HL-60/S4 treated with phorbol 12-myristate 13-acetate at 8.2 ng/mL for 4 days and 3 days (cell line): ENCODE measurements around the gene TMEM135.
"Not testable (repeated sequence)": the region's sequence is repeated elsewhere in the genome, so short reads cannot be mapped to it uniquely, and the experiment has no call there.

Experiments
- in situ Hi-C: fragments of 300-500 bp; cut with MboI; formaldehyde crosslinking; loops from 2 replicates; pipeline ENCODE4 v1.15.0; 2022; ENCODE audit warnings: low sequenced_read_pairs

TMEM135 gene

DNA sequence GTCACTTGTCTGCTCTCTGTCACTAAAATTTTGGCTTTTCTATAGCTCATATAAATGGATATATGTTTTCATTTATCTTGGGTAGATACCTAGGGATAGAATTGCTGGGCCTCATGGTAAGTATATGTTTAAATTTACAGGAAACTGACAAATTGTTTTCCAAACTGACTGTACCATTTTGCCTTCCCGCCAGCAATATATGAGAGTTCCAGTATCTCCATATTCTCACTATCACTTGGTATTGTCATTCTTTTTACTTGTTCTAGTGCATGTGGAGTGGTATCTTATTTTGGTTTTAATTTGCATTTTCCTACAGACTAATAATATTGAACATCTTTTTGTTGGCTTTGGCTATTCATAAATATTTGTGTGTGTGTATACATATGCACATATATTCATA lies 101.7 kb downstream of the TMEM135 start:
- in situ Hi-C loops, result no loop called here

DNA sequence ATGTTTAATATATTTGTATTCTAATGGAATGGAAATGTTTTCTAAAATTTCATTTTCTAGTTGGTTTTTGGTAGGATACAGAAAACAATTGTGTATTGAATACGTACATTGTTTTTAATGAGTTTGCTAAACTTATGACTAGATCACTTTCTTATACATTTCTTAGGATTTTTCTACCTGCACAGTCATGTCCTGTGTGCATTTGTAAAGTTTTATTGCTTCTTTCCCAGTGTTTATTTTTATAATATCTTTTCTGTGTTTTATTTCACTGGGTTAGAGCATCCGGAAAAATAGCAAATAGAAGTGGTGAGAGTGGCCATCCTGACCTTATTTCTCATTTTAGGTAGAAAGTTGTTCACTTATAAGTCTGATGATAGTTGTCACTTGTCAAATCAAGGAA lies 103.6 kb downstream of the TMEM135 start:
- in situ Hi-C loops, result no loop called here

DNA sequence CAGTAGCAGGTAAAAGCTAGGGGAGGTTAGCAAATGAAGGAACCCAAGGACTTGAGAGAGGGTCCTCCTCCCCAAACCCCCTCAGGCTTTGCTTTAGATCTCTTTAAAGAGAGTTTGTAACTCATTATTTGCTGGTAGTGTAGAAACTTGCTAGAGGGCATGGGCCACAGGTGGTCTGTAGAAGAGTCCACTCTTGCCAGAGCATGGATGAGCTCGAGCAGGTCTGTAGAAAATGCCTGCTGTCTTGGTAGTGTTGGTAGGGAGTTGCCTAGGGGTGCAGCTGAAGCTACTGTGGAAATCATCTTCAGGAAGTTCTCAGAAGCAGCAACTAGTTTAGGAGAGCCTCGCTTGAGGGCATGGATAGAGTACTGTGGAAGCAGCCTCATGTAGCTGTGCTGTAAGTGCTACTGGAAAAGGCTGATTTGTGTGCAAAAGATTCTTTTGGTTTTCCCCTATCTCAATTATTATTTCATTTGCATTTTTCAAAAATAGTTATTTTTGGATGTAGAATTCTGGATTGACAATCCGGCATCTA lies 104.3 kb downstream of the TMEM135 start:
- in situ Hi-C loops, result no loop called here

DNA sequence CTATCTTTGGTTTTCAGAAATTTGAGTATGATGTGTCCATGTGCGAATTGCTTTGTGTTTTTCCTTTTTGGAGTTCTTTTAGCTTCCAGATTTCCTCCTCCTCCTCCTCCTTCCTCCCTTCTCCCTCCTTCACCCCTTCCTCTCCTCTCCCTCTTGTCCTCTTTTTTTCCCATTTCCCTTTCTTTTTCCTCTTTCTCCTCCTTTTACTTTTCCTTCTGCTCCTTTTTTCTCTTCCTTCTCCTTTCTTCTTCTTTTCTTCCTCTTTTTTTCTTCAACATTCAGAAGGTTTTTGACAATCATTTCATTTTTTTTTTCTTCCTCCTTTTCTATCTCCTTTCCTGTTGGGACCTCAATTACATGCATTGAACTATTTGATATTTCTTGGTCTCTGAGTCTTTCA lies 104.9 kb downstream of the TMEM135 start:
- in situ Hi-C loops, result no loop called here

DNA sequence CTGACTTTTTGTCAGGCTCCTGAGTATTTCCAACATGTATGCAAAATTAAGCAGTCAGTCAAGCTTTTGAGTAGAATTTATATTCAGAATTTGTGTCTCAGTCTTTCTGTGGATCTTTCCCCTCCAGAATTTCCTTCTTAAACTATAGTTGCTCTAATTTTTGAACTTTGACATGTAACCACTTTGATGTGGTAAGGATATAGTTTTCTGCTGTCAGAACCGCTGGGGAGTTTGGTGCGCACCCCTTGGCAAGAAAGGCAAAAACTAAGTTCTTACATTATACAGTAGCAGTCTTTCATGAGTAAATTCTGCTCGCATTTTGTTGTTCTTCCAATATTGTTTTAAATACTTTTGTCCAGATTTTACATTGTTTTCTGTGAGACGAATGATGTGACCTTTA lies 105.9 kb downstream of the TMEM135 start:
- in situ Hi-C loops, result no loop called here

DNA sequence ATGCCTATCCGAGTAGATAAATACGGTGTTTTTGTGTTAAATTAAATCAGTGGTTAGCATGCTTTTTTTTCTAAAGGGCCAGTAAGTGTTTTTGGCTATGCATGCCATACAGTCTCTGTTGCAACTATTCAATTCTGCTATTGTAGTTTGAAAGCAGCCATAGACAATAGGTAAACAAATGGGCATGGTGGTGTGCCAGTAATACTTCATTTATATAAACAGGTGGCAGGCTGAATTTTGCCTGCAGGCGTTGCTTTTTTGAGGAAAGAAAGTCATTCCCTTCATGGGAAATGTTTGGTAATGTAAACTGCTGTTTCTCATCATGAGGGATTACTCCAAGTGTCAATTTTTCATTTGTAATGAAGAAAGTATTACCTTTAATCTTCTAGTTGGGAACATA lies 106.5 kb downstream of the TMEM135 start:
- in situ Hi-C loops, result no loop called here

DNA sequence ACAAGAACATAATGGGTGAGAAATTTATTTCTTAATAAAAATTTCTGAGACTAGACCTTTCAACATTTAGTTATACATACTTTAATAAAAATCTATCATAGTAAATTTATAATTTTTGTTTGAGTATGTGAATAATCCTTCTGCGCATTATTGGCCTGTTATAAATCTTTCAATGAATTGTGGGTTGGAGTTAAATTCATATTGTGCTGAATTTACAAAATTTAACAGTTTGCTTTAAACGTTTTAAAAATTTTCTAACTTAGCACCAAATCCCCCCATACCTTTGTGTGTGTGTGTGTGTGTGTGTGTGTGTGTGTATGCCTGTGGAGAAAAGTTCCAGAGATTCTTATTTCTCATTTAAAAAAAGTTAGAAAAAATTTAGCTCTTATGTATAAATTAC lies 111.0 kb downstream of the TMEM135 start:
- in situ Hi-C loops, result no loop called here

DNA sequence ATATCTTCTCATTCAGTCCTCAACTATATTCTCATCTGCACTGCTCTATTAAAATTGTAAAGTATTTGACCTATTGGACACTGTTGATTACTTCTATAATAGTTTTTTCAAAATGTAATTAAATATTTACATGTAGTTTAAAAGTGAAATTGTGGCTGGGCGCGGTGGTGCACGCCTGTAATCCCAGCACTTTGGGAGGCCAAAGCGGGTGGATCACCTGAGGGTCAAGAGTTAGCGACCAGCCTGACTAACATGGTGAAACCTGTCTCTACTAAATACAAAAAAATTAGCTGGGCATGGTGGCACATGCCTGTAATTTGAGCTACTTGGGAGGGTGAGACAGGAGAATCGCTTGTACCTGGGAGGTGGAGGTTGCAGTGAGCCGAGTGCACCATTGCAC lies 112.0 kb downstream of the TMEM135 start:
- in situ Hi-C loops, result not testable (repeated sequence)

DNA sequence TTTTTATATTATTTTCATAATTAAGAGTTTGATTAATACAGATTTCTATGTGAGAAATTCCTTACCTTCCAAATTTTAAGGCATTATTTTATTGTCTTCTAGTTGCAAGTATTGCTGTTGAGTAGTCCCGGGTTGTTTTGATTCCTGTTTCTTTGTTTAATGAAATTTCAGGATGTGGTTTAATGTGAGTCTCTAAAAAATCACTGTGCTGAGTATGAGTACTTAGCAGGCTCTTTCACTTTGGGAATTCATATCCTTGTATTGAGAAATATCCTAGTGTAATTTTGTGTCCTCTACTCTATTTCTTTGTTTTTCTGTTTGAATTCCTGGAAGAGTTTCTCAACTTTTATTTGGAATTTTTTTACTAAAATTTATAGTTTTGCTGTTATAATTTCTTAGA lies 113.2 kb downstream of the TMEM135 start:
- in situ Hi-C loops, result no loop called here

DNA sequence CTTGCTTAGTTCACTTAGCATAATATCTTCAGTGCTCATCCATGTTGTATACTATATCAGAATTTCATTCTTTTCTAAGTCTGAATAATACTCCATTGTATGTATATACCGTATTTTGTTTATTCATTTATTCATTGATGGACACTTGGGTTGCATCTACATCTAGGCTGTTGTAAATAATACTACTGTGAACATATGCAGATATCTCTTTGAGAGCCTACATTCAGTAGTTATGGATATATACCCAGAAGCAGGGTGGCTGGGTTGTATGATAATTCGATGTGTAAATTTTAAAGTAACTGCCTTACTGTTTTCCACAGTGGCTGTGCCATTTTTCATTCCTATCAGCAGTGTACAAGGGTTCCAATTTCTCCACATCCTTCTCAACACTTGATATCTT lies 116.5 kb downstream of the TMEM135 start:
- in situ Hi-C loops, result no loop called here

DNA sequence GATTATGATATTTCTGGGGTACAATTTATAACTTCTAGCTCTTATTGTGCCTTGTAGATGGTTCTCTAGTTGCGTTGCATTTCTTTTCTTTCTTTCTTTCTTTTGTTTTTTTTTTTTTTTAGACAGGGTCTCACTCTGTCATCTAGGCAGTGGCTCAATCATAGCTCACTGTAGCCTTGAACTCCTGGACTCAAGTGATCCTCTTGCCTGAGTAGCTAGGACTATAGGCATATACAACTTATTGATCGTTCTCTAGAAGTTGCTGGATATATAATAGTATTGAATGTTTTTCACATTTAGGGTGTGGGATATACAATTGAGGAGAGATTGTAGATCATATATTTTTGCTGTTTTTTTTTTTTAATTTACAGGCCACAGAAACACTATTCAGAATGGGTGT lies 119.2 kb downstream of the TMEM135 start:
- in situ Hi-C loops, result no loop called here

DNA sequence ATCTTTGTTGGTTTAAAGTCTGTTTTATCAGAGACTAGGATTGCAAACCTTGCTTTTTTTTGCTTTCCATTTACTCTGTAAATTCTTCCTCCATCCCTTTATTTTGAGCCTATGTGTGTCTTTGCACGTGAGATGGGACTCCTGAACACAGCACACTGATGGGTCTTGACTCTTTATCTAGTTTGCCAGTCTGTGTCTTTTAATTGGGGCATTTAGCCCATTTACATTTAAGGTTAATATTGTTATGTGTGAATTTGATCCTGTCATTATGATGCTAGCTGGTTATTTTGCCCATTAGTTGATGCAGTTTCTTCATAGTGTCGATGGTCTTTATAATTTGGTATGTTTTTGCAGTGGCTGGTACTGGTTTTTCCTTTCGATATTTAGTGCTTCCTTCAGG lies 131.3 kb downstream of the TMEM135 start:
- in situ Hi-C loops, result not testable (repeated sequence)

DNA sequence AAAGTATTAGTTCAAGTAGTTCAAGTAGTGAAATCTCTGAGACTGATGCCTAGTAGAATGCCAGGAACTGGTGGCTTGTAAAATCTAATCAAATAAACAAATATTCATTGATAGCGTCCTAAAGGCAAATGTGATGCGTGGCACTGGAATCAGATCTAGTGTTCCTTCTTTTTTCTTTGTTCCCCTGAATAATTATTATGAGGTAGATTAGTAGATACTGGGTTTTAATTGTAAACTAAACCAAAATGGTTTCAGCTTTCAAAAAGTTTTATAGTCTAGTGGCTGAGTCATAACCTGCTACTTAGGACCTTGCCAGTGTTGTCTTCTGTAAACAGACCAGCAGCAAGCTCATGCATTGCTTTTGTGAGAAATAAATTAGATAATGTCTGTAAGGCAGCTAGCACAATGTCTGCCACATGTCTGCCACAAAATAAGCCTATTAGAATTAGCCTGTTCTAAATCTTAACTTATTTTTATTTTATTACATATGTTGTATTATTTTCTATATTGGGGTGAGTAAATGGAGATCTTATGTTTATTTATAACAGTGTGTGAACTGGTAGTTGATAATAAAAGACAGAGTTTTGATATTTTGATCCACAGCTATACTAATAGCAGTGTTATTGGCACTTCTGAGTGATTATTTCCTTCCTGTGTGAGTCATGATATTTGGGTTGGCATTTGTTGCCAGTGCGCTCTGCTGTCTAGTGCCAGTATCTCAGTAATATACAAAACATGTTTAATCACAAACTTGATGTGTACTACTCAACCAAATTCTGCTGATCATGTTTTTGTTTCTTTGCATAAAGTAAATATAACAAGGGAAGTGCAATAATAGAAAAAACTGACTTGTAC lies 135.7 kb downstream of the TMEM135 start:
- in situ Hi-C loops, result no loop called here

DNA sequence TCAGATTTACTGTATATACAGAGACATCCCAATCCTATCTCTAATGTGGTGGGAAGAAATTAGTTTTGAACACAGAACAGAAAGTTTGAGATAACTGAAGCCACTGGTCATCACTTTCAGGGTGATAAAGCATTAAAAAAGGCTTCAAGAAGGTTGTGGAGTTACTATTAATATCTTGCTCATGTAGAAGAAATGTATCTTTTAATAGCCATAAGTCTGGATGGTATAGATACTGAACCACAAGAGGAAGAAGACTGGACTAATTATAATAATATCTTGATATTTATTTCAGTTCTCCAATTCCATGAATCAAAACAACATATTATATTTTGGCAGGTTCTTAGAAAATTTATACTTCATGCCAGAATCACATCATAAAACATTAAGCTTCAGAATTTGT lies 137.1 kb downstream of the TMEM135 start:
- in situ Hi-C loops, result no loop called here

DNA sequence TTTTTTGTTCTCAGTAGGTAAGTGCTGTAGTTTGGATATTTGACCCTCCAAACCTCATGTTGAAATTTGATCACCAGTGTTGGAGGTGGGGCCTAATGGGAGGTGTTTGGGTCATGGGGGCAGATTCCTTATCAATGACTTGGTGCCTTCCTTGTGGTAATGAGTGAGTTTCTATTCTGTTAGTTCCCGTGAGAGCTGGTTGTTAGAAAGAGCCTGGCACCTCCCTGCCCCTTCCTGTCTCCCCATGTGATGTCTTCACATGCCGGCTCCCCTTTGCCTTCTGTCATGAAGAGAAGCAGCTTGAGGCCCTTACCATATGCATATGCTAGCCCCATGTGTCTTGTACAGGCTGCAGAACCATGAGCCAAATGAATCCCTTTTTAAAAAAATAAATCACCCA lies 138.3 kb downstream of the TMEM135 start:
- in situ Hi-C loops, result no loop called here

DNA sequence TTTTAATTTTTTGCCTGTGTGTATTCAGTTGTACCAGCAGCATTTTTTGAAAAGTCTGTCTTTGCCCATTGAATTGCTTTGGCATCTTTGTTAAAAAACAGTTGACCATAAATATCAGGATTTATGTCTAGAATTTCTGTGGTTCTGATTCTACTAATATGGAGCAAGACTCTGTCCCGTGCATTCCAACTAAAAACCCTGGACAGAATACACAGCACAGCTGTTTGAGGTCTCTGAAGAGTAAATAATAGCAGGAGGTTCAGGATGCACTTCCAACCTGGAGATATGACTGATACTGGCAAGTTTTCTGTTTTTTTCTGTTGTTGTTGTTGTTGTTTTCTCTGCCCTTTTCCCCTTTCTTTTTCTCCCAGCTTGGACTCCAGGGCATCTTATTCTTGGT lies 141.9 kb downstream of the TMEM135 start:
- in situ Hi-C loops, result no loop called here

DNA sequence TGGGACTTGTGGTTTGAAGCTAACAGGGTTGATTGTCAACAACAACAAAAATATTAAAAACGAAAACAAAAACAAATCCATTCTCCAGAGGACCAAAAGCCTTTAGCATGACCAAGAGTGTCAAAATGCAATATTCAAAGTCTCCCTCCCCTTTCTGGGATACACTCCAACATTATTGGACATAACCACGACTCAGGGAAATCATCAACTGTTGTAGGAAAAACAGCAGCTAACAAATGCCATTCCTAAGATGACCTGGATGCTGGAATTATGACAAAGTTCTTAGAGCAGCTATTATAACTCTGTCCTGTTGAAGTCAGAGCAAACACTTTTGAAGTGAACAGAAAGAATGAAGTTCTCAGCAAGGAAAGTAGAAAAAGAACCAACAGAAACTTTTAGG lies 143.0 kb downstream of the TMEM135 start:
- in situ Hi-C loops, result no loop called here

DNA sequence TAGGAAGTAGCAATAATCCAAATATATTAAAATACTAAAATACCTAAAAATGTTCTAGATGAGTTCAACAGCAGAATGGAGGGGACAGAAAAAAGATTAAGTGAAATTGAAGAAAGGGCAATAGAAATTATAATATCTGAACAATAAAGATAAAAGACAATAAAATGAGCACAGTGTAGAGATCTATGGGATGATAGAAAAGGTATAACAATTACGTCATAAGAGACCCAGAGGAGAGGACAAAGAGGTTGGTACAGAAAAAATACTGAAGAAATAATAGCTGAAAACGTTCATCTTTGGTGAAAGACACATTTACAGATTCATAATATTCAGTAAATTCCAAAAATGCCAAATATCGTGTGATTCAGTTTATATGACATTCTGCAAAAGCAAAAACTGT lies 143.4 kb downstream of the TMEM135 start:
- in situ Hi-C loops, result no loop called here

DNA sequence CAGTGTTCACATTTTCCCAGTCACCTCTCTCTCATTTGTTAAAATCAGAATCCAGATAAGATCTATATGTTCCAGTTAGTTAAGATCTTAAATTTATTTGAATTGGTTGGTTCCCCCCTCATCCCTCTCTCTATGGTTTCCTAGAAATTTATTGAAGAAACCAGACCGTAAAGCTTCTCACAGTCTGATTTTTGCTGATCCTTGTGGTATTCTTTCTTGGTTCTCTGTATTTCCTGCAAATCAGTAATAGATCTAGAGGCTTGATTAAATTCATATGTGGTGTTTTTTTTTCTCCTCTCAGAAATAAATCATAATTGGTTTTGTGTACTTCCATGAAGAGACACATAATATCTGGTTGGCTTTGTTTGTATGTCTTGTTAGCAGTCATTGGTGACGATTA lies 147.5 kb downstream of the TMEM135 start:
- in situ Hi-C loops, result no loop called here

DNA sequence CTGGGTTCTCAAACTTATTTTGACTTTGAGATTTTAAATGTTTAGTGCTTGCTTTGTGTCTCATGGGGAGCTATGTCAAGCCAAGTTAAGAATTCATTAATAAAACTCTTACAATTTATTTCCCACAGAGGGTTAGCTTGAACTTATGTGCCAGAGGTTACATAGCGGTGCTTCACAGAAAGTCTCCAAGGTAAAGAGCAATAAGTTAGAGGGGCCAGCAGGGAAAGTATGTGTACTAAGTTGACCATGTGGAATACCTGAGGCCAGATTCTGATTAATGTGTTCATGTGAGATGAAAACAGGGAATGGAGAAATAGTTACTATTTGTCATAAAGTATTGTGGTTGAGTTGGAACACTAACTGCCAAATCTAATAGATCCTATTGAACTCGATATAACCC lies 149.3 kb downstream of the TMEM135 start:
- in situ Hi-C loops, result no loop called here

DNA sequence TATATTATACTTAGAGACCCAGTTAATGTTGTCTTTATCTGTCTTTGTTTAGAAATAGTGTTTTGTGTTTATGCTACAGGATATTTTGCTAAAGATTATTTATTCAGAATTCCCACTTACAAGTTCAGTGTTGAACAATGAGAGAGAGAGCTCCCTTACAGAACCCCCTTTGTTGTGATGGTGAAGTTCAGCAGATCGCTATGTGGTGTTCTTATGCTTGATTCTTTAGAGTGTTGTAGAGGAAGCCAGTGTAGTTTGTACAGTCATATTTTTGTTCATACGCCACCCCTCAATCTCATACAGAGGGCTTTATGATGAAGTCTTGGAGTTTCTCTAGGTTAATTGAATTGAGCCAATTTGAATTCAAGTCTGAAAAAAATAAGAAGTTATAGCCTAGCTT lies 150.2 kb downstream of the TMEM135 start:
- in situ Hi-C loops, result no loop called here

DNA sequence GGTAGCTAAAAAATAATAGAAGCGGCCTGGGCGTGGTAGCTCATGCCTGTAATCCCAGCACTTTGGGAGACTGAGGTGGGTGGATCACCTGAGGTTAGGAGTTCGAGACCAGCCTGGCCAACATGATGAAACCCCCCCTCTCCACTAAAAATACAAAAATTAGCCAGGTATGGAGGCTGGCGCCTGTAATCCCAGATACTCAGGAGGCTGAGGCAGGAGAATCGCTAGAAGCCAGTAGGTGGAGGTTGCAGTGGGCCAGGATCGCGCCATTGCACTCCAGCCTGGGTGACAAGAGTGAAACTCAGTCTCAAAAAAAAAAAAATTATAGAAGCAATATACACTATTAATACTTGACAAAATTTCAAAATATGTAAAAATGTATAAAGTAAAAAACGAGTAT lies 150.7 kb downstream of the TMEM135 start:
- in situ Hi-C loops, result not testable (repeated sequence)

DNA sequence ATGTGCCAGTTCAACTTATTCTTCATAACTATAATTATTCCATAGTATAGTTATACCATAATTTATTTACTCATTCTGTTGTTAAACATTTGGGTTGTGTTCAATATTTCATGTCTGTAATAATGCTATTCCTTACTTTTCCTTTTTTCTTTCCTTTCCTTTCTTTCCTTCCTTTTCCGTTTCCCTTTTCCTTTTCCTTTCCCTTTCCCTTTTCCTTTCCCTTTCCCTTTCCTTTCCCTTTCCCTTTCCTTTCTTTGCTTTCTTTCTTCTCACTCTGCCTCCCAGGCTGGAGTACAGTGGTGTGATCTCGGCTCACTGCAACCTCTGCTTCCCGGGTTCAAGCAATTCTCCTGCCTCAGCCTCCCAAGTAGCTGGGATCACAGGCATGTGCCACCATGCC lies 151.2 kb downstream of the TMEM135 start:
- in situ Hi-C loops, result not testable (repeated sequence)
